ENCODE results near the gene CFAP58.
"Not testable (repeated sequence)": the region's sequence is repeated elsewhere in the genome, so short reads cannot be mapped to it uniquely, and the experiment has no call there.

CFAP58 gene

DNA sequence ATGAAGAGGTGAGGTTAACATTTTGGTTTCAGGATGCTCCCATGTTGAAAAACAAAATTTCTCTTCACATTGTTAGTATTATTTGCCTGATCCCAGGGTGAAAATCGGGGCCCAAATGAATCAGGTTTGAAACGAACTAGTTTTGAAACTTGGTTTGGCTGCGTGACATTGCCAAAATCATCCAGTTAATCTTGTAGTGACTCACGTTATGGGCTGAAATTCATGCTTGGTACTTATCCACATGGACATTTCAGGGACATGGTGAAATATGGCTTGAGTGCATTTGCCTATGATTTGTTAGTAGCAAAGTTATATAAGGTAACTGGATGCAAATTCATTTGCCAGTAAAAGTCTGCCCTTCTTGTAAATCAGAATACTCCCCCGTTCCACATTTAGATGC lies 97.3 kb downstream of the CFAP58 start:
- in situ Hi-C loops (cut with HindIII; ENCODE audit: low pct_ligation_motif_present, low pct_unique_long_range_greater_than_20kb, low sequenced_read_pairs): no loop called here
- DNase-seq: no peak

DNA sequence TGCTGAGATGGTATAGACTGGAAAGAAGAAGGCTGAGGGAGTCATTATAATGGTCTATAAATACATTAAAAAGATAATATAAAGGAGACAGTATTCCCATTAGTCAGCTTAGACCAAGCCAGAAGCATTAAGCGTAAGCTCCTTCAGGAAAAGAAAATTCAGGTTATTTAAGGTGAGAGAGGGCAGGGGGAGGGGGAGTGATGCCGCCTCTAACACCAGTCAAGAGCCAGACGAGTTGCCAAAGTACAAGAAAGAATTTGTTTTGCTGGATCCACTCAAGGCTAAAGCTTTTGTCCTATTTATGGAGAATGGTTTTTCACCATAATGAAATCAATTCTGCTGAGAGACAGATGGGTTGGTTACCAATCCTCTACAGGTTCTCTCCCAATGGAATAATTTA lies 99.3 kb downstream of the CFAP58 start:
- in situ Hi-C loops (cut with HindIII; ENCODE audit: low pct_ligation_motif_present, low pct_unique_long_range_greater_than_20kb, low sequenced_read_pairs): no loop called here
- no peak for DNase-seq

DNA sequence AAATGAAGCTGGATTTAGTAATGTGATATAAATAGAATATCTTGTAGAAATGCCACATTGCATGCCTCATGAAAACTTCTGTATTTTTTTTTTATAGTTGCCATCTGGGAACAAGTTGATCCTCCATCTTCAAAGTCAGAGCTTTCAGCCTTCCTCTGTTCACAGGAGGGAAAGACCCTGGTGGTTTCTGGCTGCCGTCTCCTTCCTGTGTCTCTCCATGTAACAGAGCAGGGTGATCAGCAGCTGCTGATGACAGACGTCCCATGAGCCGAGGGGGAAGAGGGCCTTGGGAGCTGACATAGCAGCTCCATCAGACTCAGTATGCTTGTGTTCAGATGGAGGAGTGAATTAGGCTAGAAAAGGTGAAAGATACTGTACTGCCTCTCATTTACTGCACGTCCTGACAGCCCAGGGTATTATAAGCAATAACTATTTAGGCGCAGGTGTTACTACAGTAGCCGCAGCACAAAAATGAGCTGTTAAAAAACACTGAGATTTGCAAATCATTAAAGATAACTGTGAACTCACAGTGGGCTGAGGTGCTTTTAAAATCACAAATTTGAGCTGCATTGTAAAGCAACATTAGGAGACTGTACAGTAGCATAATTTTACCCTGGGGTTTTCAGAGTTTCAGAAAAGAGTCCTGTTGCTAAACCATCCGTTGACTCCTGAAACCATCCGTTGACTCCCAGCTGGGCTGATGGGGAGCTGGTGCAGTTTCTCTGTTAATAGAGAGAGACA lies 103.3 kb downstream of the CFAP58 start:
- in situ Hi-C loops (cut with HindIII; ENCODE audit: low pct_ligation_motif_present, low pct_unique_long_range_greater_than_20kb, low sequenced_read_pairs): no loop called here
- no peak for DNase-seq

DNA sequence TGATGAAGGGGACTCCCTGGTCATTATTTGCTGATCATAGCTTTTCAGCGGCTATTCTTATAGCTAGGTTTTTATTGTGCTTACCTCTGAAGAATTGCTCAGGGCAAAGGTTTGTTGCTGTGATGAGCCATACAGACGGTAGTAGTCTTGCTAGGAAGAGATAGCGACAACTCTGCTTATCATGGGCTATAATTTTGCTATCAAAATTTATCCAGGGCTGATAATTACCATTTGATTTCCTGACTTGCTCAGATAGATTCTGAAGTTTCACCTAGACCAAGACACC lies 103.9 kb downstream of the CFAP58 start:
- DNase-seq: no peak
- in situ Hi-C loops (cut with HindIII; ENCODE audit: low pct_ligation_motif_present, low pct_unique_long_range_greater_than_20kb, low sequenced_read_pairs): no loop called here

DNA sequence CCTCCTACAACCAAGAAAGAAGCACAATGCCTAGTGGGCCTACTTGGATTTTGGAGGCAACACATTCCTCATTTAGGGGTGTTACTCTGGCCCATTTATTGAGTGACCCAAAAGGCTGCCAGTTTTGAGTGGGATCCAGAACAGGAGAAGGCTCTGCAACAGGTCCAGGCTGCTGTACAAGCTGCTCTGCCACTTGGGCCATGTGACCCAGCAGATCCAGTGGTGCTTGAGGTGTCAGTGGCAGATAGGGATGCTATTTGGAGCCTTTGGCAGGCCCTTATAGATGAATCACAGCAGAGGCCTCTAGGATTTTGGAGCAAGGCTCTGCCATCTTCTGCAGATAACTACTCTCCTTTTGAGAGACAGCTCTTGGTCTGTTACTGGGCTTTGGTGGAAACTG lies 111.9 kb downstream of the CFAP58 start:
- in situ Hi-C loops (cut with HindIII; ENCODE audit: low pct_ligation_motif_present, low pct_unique_long_range_greater_than_20kb, low sequenced_read_pairs); DNase-seq: not testable (repeated sequence)

- DNase-seq; in situ Hi-C loops (cut with HindIII; ENCODE audit: low pct_ligation_motif_present, low pct_unique_long_range_greater_than_20kb, low sequenced_read_pairs): not testable (repeated sequence)
Measured at GRCh38 chr10:104468818-104469217, 115.2 kb downstream of the CFAP58 start.

- in situ Hi-C loops (cut with HindIII; ENCODE audit: low pct_ligation_motif_present, low pct_unique_long_range_greater_than_20kb, low sequenced_read_pairs): no loop called here
- DNase-seq: no peak
Measured at GRCh38 chr10:104472505-104472904, 118.9 kb downstream of the CFAP58 start.

DNA sequence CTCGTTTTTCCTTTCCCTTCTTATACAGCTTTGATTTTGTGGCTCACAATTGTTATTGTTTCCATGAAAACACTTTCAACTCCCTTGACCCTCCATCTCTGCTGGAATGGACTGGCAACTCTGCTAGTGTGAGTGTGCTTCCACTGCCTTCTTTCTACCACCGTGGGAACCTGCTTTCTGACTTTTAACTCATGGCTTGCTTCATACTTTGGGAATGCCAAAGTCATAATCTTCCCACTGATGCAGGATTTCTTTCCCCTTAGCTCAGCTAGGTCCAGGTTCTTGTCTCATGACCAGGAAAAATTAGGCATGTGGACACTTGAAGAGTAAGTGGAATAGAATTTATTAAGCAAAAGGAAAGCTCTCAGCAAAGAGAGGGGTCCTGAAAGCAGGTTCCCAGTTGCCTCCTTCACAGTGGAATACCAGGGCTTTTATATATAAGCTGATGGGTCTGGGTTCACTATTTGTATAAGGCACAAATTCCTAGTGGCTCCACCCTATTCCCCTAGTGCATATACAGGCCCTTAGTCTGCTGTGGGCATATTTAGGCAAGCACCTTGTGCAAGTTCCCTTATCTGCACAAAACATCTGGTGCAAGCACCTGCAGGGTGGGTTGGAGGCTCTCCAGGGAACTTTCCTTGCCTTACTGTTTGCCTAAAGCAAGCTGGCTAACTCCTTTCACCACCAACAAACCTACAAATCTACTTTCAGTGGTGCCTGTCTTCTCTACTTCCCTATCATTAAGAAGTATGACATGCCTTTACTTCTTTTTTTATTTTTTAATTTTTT lies 119.5 kb downstream of the CFAP58 start:
- in situ Hi-C loops (cut with HindIII; ENCODE audit: low pct_ligation_motif_present, low pct_unique_long_range_greater_than_20kb, low sequenced_read_pairs): no loop called here
- DNase-seq: no peak

DNA sequence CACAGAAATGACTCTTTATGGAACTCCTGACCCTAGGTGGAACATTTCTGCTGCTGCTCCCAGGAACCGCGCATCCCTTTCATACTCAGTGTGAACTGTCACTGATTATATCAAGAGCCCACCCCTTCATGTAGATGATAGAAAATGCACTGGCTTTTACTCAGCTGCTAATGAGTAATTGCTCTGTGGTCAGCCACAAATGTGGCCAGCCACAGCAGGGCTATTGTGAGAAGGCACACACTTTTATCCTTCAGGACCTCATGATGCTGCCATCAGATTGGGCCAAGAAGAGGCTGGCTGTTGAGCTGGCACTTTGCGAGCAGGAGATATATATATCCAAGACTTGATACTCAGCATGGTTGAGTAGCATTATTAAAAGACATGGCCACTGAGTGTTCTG lies 124.7 kb downstream of the CFAP58 start:
- DNase-seq: no peak
- in situ Hi-C loops (cut with HindIII; ENCODE audit: low pct_ligation_motif_present, low pct_unique_long_range_greater_than_20kb, low sequenced_read_pairs): no loop called here

- no peak for DNase-seq
- in situ Hi-C loops (cut with HindIII; ENCODE audit: low pct_ligation_motif_present, low pct_unique_long_range_greater_than_20kb, low sequenced_read_pairs): no loop called here
Measured at GRCh38 chr10:104479906-104480593, 126.4 kb downstream of the CFAP58 start.

DNA sequence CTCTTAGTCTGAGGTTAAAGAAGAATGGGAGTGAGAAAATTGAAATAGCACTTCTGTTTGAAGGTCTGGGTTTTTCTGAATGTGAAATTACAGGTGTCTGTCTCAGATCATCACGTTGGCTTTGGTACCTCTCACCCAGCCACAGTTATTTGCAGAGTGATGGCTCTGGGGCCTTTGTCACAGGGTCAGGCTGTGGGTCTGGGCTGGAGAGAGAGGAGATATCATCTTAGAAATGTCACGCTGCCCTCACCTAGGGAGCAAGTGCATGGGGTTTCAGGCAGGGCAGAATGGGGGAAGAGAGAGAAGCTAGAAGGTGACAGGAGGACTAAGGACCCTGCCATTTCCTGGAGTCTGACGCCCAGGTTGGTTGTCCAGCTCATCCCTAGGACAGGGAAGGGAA lies 127.2 kb downstream of the CFAP58 start:
- in situ Hi-C loops (cut with HindIII; ENCODE audit: low pct_ligation_motif_present, low pct_unique_long_range_greater_than_20kb, low sequenced_read_pairs): no loop called here
- DNase-seq: no peak

DNA sequence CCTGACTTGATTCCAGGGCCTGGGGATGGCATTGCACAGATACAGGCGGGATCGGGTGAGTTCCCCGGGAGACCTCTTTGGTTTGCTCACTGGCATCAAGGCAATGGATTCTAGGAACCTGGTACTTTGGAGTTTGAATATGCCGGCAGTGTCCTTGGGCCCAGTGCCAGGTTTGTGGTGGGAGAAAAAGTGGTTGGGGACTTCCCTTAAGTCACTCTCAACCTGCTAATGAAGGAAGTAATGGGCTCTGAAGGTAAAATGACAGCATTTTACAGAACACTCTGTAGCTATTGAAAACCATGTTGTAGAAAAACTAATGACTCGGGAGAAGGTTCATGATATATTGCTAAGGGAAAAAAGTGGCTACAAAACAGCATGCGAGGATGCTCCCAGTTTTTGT lies 129.9 kb downstream of the CFAP58 start:
- no peak for DNase-seq
- in situ Hi-C loops (cut with HindIII; ENCODE audit: low pct_ligation_motif_present, low pct_unique_long_range_greater_than_20kb, low sequenced_read_pairs): no loop called here

- in situ Hi-C loops (cut with HindIII; ENCODE audit: low pct_ligation_motif_present, low pct_unique_long_range_greater_than_20kb, low sequenced_read_pairs): no loop called here
- peak; percentile 7 for DNase-seq
Measured at GRCh38 chr10:104485632-104486031, 132.0 kb downstream of the CFAP58 start.

DNA sequence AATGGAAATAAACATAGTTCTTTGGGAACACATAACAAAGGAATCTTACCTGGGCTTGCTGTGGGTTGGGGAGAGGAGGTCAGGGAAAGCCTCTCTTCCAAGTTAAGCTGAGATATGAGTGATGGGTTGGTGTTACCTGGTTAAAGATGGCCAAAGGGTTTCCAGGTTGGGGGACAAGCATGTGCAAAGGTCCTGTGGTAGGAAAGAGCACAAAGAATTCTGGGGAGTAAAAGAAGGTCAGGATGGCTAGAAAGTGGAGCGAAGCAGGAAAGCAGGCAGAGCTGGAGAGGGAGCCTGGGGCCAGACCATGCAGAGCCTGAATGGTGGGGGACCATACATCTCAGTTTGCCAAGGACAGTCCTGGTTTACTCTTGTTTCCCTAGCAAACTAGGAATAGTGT lies 133.2 kb downstream of the CFAP58 start:
- in situ Hi-C loops (cut with HindIII; ENCODE audit: low pct_ligation_motif_present, low pct_unique_long_range_greater_than_20kb, low sequenced_read_pairs): no loop called here
- DNase-seq: no peak

DNA sequence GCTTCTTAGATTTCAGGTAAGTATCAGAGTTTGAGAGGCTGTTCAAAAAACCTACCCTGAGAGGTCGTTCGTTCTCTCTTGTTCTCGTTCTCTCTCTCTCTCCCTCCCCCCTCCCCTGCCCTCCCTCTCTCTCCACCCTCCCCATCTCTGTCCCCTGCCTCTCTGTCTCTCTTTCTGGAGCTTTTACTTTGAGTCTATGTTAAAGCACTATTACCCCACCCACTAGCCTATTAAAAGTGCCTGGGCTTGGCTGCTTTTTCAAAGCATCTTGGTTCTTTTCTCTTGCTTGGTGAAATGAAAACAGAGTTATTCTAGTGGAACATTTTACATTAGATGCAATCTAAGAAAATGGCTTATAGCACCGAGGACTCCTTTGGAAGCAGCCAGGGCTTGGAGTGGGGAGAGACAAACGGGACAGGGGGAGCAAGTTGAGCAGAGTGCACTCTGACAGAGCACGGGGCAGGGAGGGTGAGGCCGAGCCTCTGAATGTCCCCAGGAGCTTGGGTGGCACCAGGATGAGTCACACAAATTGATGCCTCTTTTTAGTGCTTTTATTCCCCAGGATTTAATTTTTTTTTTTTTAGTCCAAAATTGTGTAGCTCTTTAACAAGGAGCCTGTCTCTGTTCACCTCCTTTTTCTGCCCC lies 134.3 kb downstream of the CFAP58 start:
- in situ Hi-C loops (cut with HindIII; ENCODE audit: low pct_ligation_motif_present, low pct_unique_long_range_greater_than_20kb, low sequenced_read_pairs): no loop called here
- no peak for DNase-seq

- in situ Hi-C loops (cut with HindIII; ENCODE audit: low pct_ligation_motif_present, low pct_unique_long_range_greater_than_20kb, low sequenced_read_pairs): no loop called here
- no peak for DNase-seq
Measured at GRCh38 chr10:104488439-104488832, 134.8 kb downstream of the CFAP58 start.

DNA sequence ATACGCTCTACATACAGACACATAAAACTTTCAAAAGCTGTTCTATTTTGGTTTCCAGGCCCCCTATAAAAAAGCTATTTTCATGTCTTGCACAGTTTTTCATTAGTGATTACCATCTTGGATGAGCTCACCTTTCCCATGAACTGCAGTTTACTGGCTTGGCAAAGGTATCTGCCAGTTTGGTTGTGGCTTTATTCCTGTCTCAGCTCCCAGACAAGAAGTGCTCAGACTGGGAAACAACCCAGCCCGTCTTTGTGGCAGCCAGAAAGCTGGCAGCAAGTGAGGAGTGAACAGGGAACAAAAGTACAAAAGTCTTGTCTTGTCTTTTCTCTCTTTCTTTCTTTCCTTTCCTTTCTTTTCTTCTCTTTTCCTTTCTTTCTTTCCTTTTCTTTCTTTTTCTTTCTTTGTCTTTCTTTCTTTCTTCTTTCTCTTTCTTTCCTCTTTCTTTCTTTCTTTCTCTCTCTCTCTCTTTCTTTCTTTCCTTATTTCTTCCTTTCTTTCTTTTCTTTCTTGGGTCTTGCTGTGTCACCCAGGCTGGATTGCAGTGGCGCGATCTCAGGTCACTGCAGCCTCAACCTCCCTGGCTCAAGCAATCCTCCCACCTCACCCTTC lies 138.8 kb downstream of the CFAP58 start:
- peak; percentile 9 for DNase-seq
- in situ Hi-C loops (cut with HindIII; ENCODE audit: low pct_ligation_motif_present, low pct_unique_long_range_greater_than_20kb, low sequenced_read_pairs): no loop called here

DNA sequence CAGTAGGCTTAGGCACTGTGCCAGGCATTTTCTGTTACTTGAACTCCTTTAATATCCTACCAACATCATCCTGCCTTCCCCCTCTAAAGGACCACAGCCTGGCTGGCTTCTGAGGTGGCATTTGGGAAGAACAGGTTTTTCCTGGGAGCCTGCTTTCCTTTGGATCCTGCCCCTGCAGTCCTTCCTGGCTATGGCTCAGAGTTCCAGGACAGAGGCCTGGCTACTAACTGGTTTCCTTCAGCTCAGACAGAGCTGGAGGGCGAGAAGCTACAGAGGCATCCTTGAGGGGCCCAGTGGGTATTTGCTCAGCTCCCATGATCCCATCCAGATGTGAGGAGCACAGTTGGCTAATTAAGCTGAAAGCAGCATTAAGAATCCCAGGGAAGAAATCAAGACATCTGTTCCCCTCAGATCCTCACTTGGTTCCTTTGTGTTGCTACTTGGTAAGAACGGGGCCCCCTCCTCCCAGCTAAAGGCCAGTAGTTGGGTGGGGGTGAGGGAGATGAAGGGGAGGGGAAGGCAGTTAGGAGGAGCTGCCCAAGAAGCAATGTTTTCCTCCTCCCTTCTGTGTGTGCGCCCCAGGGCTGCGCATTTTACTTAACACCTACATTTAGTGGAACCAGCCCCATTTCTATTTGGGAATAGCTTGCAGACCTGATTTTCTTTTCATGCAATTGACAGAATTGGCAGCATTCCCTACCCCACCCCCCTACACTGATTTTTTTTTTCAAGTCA lies 144.9 kb downstream of the CFAP58 start:
- DNase-seq: no peak
- in situ Hi-C loops (cut with HindIII; ENCODE audit: low pct_ligation_motif_present, low pct_unique_long_range_greater_than_20kb, low sequenced_read_pairs): no loop called here

Measured in ACHN (cell line).